IMR-90 (cell line): Measurements from ENCODE around the gene PRR19. TPM values are rescaled to one million over a fixed set of nuclear protein-coding genes. Genes with fewer than 3 reads are reported as not detected.

ENCODE experiments used
- ATAC-seq: fragments of 200-7000 bp; cut with Tn5 transposase; 2 replicates; pipeline ENCODE4 v1.9.1; 2020; ENCODE audit warnings: low read depth, mild to moderate bottlenecking, moderate library complexity
- BruUV-seq: library from RNA; stranded (reverse); fragments of 400-500 nt; replicated peaks from 2 replicates; lab custom pipeline; 2021; lab: Mats Ljungman, UMichigan
- CTCF ChIA-PET: fragments of 300-600 bp; formaldehyde crosslinking; extraction: SDS; loops from one replicate; lab custom pipeline; 2021; ENCODE audit warnings: antibody characterized with exemption; lab: Yijun Ruan, JAX
- POLR2A ChIA-PET: fragments of 300-600 bp; sonication (Branson Sonifier 250); formaldehyde crosslinking; loops from one replicate; lab custom pipeline; 2022; ENCODE audit warnings: antibody characterized with exemption; ENCODE audit not compliant: unreplicated experiment; lab: Charles Lee
- DNase-seq: peaks from one replicate; pipeline ENCODE4 v3.0.0; 2013
- H2AFZ ChIP-seq: replicated peaks from 2 replicates; pipeline ENCODE3; 2013; ENCODE audit warnings: low read length, mild to moderate bottlenecking; ENCODE audit not compliant: poor library complexity
- H2AK5ac ChIP-seq: 2 replicates; pipeline ENCODE4 v1.6.1; 2013; ENCODE audit warnings: low read depth, low read length, inconsistent platforms
- H2AK9ac ChIP-seq: replicated peaks from 2 replicates; pipeline ENCODE3; 2013; ENCODE audit warnings: mild to moderate bottlenecking, low read depth, low read length, moderate library complexity; ENCODE audit not compliant: poor library complexity
- H2BK120ac ChIP-seq: 2 replicates; pipeline ENCODE4 v1.6.1; 2013; ENCODE audit warnings: low read depth, low read length, inconsistent platforms
- H2BK15ac ChIP-seq: 3 replicates; pipeline ENCODE4 v1.6.1; 2013; ENCODE audit warnings: low read depth, low read length, inconsistent platforms
- H2BK20ac ChIP-seq: 2 replicates; pipeline ENCODE4 v1.6.1; 2013; ENCODE audit warnings: low read depth, mild to moderate bottlenecking, inconsistent platforms, low read length, moderate library complexity
- H2BK5ac ChIP-seq: 2 replicates; pipeline ENCODE4 v1.6.1; 2013; ENCODE audit warnings: mild to moderate bottlenecking, low read depth, low read length, inconsistent platforms; ENCODE audit not compliant: poor library complexity, severe bottlenecking
- H3K14ac ChIP-seq: replicated peaks from 2 replicates; pipeline ENCODE4 v1.6.1; 2013; ENCODE audit warnings: low read depth, low read length, inconsistent platforms
- H3K18ac ChIP-seq: 2 replicates; pipeline ENCODE4 v1.6.1; 2013; ENCODE audit warnings: low read depth, low read length, control low read depth
- H3K23ac ChIP-seq: 2 replicates; pipeline ENCODE4 v1.6.1; 2013; ENCODE audit warnings: low read depth, low read length, inconsistent platforms
- H3K27ac ChIP-seq: 2 replicates; pipeline ENCODE4 v1.5.1; 2013; ENCODE audit warnings: mild to moderate bottlenecking, control low read depth, low read length; ENCODE audit not compliant: insufficient read depth
- H3K27me3 ChIP-seq: 2 replicates; pipeline ENCODE4 v1.6.1; 2013; ENCODE audit warnings: low read length; ENCODE audit not compliant: control insufficient read depth, insufficient read depth
- H3K36me3 ChIP-seq: 2 replicates; pipeline ENCODE4 v1.6.1; 2013; ENCODE audit warnings: low read length, mixed read lengths; ENCODE audit not compliant: control insufficient read depth, insufficient read depth
- H3K4ac ChIP-seq: 2 replicates; pipeline ENCODE4 v1.6.1; 2013; ENCODE audit warnings: low read depth, low read length, inconsistent platforms
- H3K4me1 ChIP-seq: 2 replicates; pipeline ENCODE4 v1.6.1; 2013; ENCODE audit warnings: low read length, mixed read lengths; ENCODE audit not compliant: control insufficient read depth, insufficient read depth
- H3K4me2 ChIP-seq: 2 replicates; pipeline ENCODE4 v1.6.1; 2013; ENCODE audit warnings: low read depth, mild to moderate bottlenecking, control low read depth, low read length, moderate library complexity
- H3K4me3 ChIP-seq: 2 replicates; pipeline ENCODE4 v1.5.1; 2013; ENCODE audit warnings: low read depth, mild to moderate bottlenecking, control low read depth, low read length, moderate library complexity; ENCODE audit not compliant: insufficient read depth
- H3K56ac ChIP-seq: 2 replicates; pipeline ENCODE4 v1.6.1; 2013; ENCODE audit warnings: low read length, inconsistent platforms; ENCODE audit not compliant: insufficient read depth; ENCODE audit errors: extremely low read depth
- H3K79me1 ChIP-seq, 2 experiments: 2 replicates each; pipeline ENCODE4 v1.6.1; 2013; ENCODE audit warnings: low read length in 2 of 2, inconsistent platforms in 1 of 2, low read depth in 1 of 2
- H3K9ac ChIP-seq: 2 replicates; pipeline ENCODE4 v1.6.1; 2013; ENCODE audit warnings: low read depth, low read length, control low read depth
- H3K9me1 ChIP-seq: 2 replicates; pipeline ENCODE4 v1.6.1; 2013; ENCODE audit warnings: low read length, inconsistent platforms; ENCODE audit not compliant: insufficient read depth
- H3K9me3 ChIP-seq: 2 replicates; pipeline ENCODE4 v1.6.1; 2013; ENCODE audit warnings: low read length; ENCODE audit not compliant: control insufficient read depth, insufficient read depth
- H4K20me1 ChIP-seq: 2 replicates; pipeline ENCODE4 v1.6.1; 2013; ENCODE audit warnings: low read length, inconsistent platforms; ENCODE audit not compliant: insufficient read depth
- H4K5ac ChIP-seq: 2 replicates; pipeline ENCODE4 v1.6.1; 2013; ENCODE audit warnings: mild to moderate bottlenecking, low read depth, low read length, control low read depth
- H4K8ac ChIP-seq, 2 experiments: 2 replicates each; pipeline ENCODE4 v1.6.1; 2013; ENCODE audit warnings: low read depth in 2 of 2, low read length in 2 of 2, control low read depth in 1 of 2, inconsistent platforms in 1 of 2
- H4K91ac ChIP-seq: 2 replicates; pipeline ENCODE4 v1.6.1; 2013; ENCODE audit warnings: low read depth, low read length, inconsistent platforms; ENCODE audit not compliant: insufficient read depth
- BHLHE40 ChIP-seq: fragments of 150-350 bp; IDR thresholded peaks from 2 replicates; pipeline ENCODE4 v1.6.1; 2016; ENCODE audit warnings: mild to moderate bottlenecking, low read depth, low read length
- CEBPB ChIP-seq: IDR thresholded peaks from 2 replicates; pipeline ENCODE4 v1.6.1; 2012; ENCODE audit warnings: low read depth, low read length, improper control_type of control experiment
- CHD1 ChIP-seq: IDR thresholded peaks from 2 replicates; pipeline ENCODE4 v1.6.1; 2012; ENCODE audit warnings: low read depth, low read length, improper control_type of control experiment
- FOS ChIP-seq: fragments of 150-350 bp; IDR thresholded peaks from 2 replicates; pipeline ENCODE4 v1.6.1; 2016; ENCODE audit warnings: low read depth, low read length
- MAFK ChIP-seq: IDR thresholded peaks from 2 replicates; pipeline ENCODE4 v1.6.1; 2012; ENCODE audit warnings: low read depth, low read length, improper control_type of control experiment
- MAZ ChIP-seq: IDR thresholded peaks from 2 replicates; pipeline ENCODE4 v1.6.1; 2012; ENCODE audit warnings: low read depth, mild to moderate bottlenecking, low read length, improper control_type of control experiment, moderate library complexity, borderline replicate concordance
- MXI1 ChIP-seq: IDR thresholded peaks from 2 replicates; pipeline ENCODE4 v1.6.1; 2012; ENCODE audit warnings: low read depth, mild to moderate bottlenecking, low read length, moderate library complexity, borderline replicate concordance
- NFE2L2 ChIP-seq: fragments of 150-350 bp; IDR thresholded peaks from 2 replicates; pipeline ENCODE4 v1.6.1; 2016; ENCODE audit warnings: low read depth, mild to moderate bottlenecking, low read length
- POLR2A ChIP-seq: IDR thresholded peaks from 2 replicates; pipeline ENCODE4 v1.6.1; 2012; ENCODE audit warnings: mild to moderate bottlenecking, low read depth, low read length
- RAD21 ChIP-seq: IDR thresholded peaks from 2 replicates; pipeline ENCODE4 v1.6.1; 2012; ENCODE audit warnings: low read length, improper control_type of control experiment
- RCOR1 ChIP-seq: IDR thresholded peaks from 2 replicates; pipeline ENCODE4 v1.6.1; 2012; ENCODE audit warnings: mild to moderate bottlenecking, low read length, improper control_type of control experiment; ENCODE audit not compliant: insufficient replicate concordance
- RFX5 ChIP-seq: IDR thresholded peaks from 2 replicates; pipeline ENCODE4 v1.8.0; 2012; ENCODE audit warnings: low read depth, mild to moderate bottlenecking, low read length, moderate library complexity
- SMC3 ChIP-seq: fragments of 150-350 bp; IDR thresholded peaks from 2 replicates; pipeline ENCODE4 v1.6.1; 2016; ENCODE audit warnings: low read depth, mild to moderate bottlenecking, antibody characterized with exemption, low read length, moderate library complexity
- WGBS, 2 experiments: methylation state at CpG; one replicate each; pipeline versions ENCODE4 v1.1.5 to v1.1.7; 2013; ENCODE audit warnings: missing lambda C conversion rate in 2 of 2; ENCODE audit not compliant: insufficient read length in 1 of 2; ENCODE audit errors: extremely low coverage in 2 of 2; 5-methylcytosine and 5-hydroxymethylcytosine counted together
- dilution Hi-C: fragments of 300-500 bp; cut with HindIII; formaldehyde crosslinking; loops from one replicate; pipeline ENCODE4 v1.14.3; 2018; ENCODE audit warnings: low sequenced_read_pairs; ENCODE audit not compliant: unreplicated experiment
- in situ Hi-C: fragments of 300-500 bp; cut with MboI; formaldehyde crosslinking; loops from 3 replicates; pipeline ENCODE4 v1.14.3; 2019; ENCODE audit warnings: low sequenced_read_pairs, inconsistent platforms, mixed read lengths
- intact Hi-C: fragments of 100-400 bp; cut with micrococcal nuclease; formaldehyde crosslinking; loops from 2 replicates; pipeline ENCODE4 v1.10.0; 2022
- polyA plus RNA-seq, 3 experiments: library from polyadenylated mRNA; depleted of rRNA; stranded (reverse); fragments of >200 nt; gene quantifications; 2 replicates each; pipeline ENCODE4 v1.2.3, GENCODE V29; 2012; ENCODE audit warnings: low replicate concordance in 1 of 3
- total RNA-seq: library from RNA; depleted of rRNA; stranded (reverse); fragments of >200 nt; gene quantifications from 2 replicates; pipeline ENCODE4 v1.2.3, GENCODE V29; 2012
- TF ChIP-seq, protein P1 (sequence below): fragments of 150-350 bp; IDR thresholded peaks from 2 replicates; pipeline ENCODE4 v1.6.1; 2017; ENCODE audit warnings: mild to moderate bottlenecking, antibody characterized with exemption, low read length, low read depth
- TF ChIP-seq, protein P2 (sequence below): conservative IDR thresholded peaks from 2 replicates; pipeline ENCODE4 v1.5.1; 2012; ENCODE audit warnings: mild to moderate bottlenecking, low read depth, low read length, improper control_type of control experiment
- TF ChIP-seq, protein P3 (sequence below): fragments of 150-350 bp; IDR thresholded peaks from 2 replicates; pipeline ENCODE4 v1.6.1; 2016; ENCODE audit warnings: low read depth, mild to moderate bottlenecking, low read length, moderate library complexity, borderline replicate concordance

Gene PRR19
- total and polyA plus RNA-seq, 2 of the 4 experiments (the other 2 are of a cell fraction): 0.36 to 1.6 TPM

DNA sequence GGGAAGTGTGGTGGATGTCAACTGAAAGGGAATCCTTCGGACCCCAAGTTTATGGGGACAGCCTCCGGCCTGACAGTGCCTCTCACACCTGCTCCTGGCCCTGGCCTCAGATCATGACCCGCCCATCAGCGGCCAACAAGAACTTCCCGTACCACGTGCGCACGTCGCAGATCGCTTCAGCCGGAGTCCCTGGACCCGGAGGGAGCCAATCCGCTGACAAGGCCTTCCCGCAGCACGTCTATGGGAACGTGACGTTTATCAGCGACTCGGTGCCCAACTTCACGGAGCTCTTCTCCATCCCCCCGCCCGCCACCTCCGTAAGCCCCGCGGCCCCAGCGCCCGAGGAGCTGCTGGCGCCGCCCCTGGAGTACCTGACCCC, 21.5 kb downstream of the PRR19 start:
- no peaks in the 10 kb centered on the region for H3K9me3 ChIP-seq
- WGBS, 2 experiments: 12% methylated on average over 28 of the region's 29 CpGs; no CpG with 5 or more reads in 1 of the 2 experiments
- no peak overlapping the region for H3K27ac ChIP-seq
- H2BK5ac ChIP-seq: no peak overlapping the region
- in situ Hi-C loops (loop anchor here (10.0 kb wide), 1 partner anchor 189 kb away; the partner anchor contains the start of gene POU2F2), dilution Hi-C loops (no loop called here), intact Hi-C loops (no loop called here)
- no peaks in the 10 kb centered on the region; the same call in 1 of the 2 replicates for H4K20me1 ChIP-seq
- H3K56ac ChIP-seq: no peak overlapping the region
- H3K36me3 ChIP-seq: no peaks in the 10 kb centered on the region
- peaks cover 7 to 29% of the 10 kb centered on the region in 2 experiments for H3K79me1 ChIP-seq
- H4K8ac ChIP-seq: no peak overlapping the region
- H2AFZ ChIP-seq: peak overlapping the region; percentile 74
- H3K14ac ChIP-seq: no peak overlapping the region
- no peak overlapping the region for H3K4me2 ChIP-seq
- no peak overlapping the region for H2BK120ac ChIP-seq
- H3K4me3 ChIP-seq: no peak overlapping the region
- H3K9ac ChIP-seq: no peak overlapping the region
- peaks cover 2% of the 10 kb centered on the region; the same call in 1 of the 2 replicates for H3K9me1 ChIP-seq
- no peak overlapping the region for H2AK5ac ChIP-seq
- TF ChIP-seq RCOR1 (no peak), CEBPB (no peak), BHLHE40 (no peak), MAFK (no peak), RAD21 (no peak), SMC3 (no peak), NFE2L2 (no peak), CHD1 (no peak), POLR2A (no peak), FOS (no peak), RFX5 (no peak), MAZ (no peak), MXI1 (no peak)
- TF ChIP-seq, protein P1, sequence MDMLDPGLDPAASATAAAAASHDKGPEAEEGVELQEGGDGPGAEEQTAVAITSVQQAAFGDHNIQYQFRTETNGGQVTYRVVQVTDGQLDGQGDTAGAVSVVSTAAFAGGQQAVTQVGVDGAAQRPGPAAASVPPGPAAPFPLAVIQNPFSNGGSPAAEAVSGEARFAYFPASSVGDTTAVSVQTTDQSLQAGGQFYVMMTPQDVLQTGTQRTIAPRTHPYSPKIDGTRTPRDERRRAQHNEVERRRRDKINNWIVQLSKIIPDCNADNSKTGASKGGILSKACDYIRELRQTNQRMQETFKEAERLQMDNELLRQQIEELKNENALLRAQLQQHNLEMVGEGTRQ: no peak
- TF ChIP-seq, protein P2, sequence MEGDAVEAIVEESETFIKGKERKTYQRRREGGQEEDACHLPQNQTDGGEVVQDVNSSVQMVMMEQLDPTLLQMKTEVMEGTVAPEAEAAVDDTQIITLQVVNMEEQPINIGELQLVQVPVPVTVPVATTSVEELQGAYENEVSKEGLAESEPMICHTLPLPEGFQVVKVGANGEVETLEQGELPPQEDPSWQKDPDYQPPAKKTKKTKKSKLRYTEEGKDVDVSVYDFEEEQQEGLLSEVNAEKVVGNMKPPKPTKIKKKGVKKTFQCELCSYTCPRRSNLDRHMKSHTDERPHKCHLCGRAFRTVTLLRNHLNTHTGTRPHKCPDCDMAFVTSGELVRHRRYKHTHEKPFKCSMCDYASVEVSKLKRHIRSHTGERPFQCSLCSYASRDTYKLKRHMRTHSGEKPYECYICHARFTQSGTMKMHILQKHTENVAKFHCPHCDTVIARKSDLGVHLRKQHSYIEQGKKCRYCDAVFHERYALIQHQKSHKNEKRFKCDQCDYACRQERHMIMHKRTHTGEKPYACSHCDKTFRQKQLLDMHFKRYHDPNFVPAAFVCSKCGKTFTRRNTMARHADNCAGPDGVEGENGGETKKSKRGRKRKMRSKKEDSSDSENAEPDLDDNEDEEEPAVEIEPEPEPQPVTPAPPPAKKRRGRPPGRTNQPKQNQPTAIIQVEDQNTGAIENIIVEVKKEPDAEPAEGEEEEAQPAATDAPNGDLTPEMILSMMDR: no peak
- TF ChIP-seq, protein P3, sequence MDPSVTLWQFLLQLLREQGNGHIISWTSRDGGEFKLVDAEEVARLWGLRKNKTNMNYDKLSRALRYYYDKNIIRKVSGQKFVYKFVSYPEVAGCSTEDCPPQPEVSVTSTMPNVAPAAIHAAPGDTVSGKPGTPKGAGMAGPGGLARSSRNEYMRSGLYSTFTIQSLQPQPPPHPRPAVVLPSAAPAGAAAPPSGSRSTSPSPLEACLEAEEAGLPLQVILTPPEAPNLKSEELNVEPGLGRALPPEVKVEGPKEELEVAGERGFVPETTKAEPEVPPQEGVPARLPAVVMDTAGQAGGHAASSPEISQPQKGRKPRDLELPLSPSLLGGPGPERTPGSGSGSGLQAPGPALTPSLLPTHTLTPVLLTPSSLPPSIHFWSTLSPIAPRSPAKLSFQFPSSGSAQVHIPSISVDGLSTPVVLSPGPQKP: no peak
- ATAC-seq: no peak
- ChIA-PET POLR2A (no interaction called here), CTCF (no interaction called here)
- no TSS peak for BruUV-seq
- no peak overlapping the region for H4K5ac ChIP-seq
- H3K4me1 ChIP-seq: peaks cover 2% of the 10 kb centered on the region
- no peak overlapping the region for H2AK9ac ChIP-seq
- peaks cover 30% of the 10 kb centered on the region for H3K27me3 ChIP-seq
- no peak for DNase-seq
- no peak overlapping the region for H4K91ac ChIP-seq
- no peak overlapping the region for H3K4ac ChIP-seq
- H3K18ac ChIP-seq: no peak overlapping the region
- no peak overlapping the region for H3K23ac ChIP-seq
- no peak overlapping the region for H2BK15ac ChIP-seq
- H2BK20ac ChIP-seq: no peak overlapping the region
